IMR-90 (cell line): ENCODE measurements around the gene CCL14.
"Not testable (repeated sequence)": the region's sequence is repeated elsewhere in the genome, so short reads cannot be mapped to it uniquely, and the experiment has no call there.

Experiments used
- BHLHE40 ChIP-seq: fragments of 150-350 bp; IDR thresholded peaks from 2 replicates; pipeline ENCODE4 v1.6.1; 2016; ENCODE audit warnings: mild to moderate bottlenecking, low read depth, low read length
- CTCF ChIP-seq: conservative IDR thresholded peaks from 2 replicates; pipeline ENCODE4 v1.5.1; 2012; ENCODE audit warnings: mild to moderate bottlenecking, low read depth, low read length, improper control_type of control experiment
- FOS ChIP-seq: fragments of 150-350 bp; IDR thresholded peaks from 2 replicates; pipeline ENCODE4 v1.6.1; 2016; ENCODE audit warnings: low read depth, low read length
- MXI1 ChIP-seq: IDR thresholded peaks from 2 replicates; pipeline ENCODE4 v1.6.1; 2012; ENCODE audit warnings: low read depth, mild to moderate bottlenecking, low read length, moderate library complexity, borderline replicate concordance

GRCh38 chr17:35995346-35995745 lies 8.8 kb upstream of the CCL14 start:
- not testable (repeated sequence) for TF ChIP-seq FOS, CTCF, BHLHE40, MXI1
